Activated T-cell treated with anti-CD3 and anti-CD28 coated beads, Interleukin-2, amount 50 U/mL, for 72 hours (primary cell): ENCODE results near the gene BHLHE41. TPM values are rescaled to one million over a fixed set of nuclear protein-coding genes. Genes with fewer than 3 reads are reported as not detected.

Source experiments
- ATAC-seq, 2 donors: fragments of 150-1000 bp; cut with Tn5 transposase; replicated peaks in 1 of 2; 2 replicates each; pipeline ENCODE4 v1.10.0; 2021; ENCODE audit warnings: moderate library complexity in 2 of 2, mild to moderate bottlenecking in 1 of 2
- DNase-seq, 2 donors: peaks; one replicate each; pipeline ENCODE4 v3.0.0; 2021 to 2022; ENCODE audit warnings: mixed read lengths in 1 of 2
- H3K27ac Mint-ChIP-seq: one replicate; pipeline ENCODE4 v1.8.0; 2022; ENCODE audit warnings: mild to moderate bottlenecking, moderate library complexity, mixed read lengths
- H3K27me3 Mint-ChIP-seq: one replicate; pipeline ENCODE4 v1.8.0; 2022; ENCODE audit warnings: low read depth, mixed read lengths
- H3K36me3 Mint-ChIP-seq, 2 donors: one replicate each; pipeline ENCODE4 v1.8.0; 2022; ENCODE audit warnings: mixed read lengths in 2 of 2, mild to moderate bottlenecking in 1 of 2; ENCODE audit not compliant: insufficient read depth in 2 of 2
- H3K4me1 Mint-ChIP-seq: one replicate; pipeline ENCODE4 v1.8.0; 2022; ENCODE audit warnings: low read depth, mixed read lengths
- H3K4me3 Mint-ChIP-seq, 2 donors: one replicate each; pipeline ENCODE4 v1.8.0; 2022; ENCODE audit warnings: mild to moderate bottlenecking in 2 of 2, mixed read lengths in 2 of 2, moderate library complexity in 2 of 2
- H3K9me3 Mint-ChIP-seq, 2 donors: one replicate each; pipeline ENCODE4 v1.8.0; 2022; ENCODE audit warnings: mixed read lengths in 2 of 2
- total RNA-seq, 2 donors: library from RNA; stranded (reverse); gene quantifications; one replicate each; pipeline ENCODE4 v1.2.3, GENCODE V29; 2022

The BHLHE41 gene
- total RNA-seq, 2 donors from 2014 or later = not detected

GRCh38 chr12:26127404-26127803 lies 2.6 kb upstream of the BHLHE41 start:
- H3K4me3 Mint-ChIP-seq = peak overlapping the region; percentile 5 to 11
- ATAC-seq (no peak), DNase-seq (no peak)
- no peaks in the 10 kb centered on the region for H3K9me3 Mint-ChIP-seq
- H3K36me3 Mint-ChIP-seq = no peaks in the 10 kb centered on the region
- peaks cover 37% of the 10 kb centered on the region for H3K4me1 Mint-ChIP-seq
- H3K27ac Mint-ChIP-seq = no peak overlapping the region
- H3K27me3 Mint-ChIP-seq = peaks cover 79% of the 10 kb centered on the region

- Mint-ChIP-seq H3K4me1 (peaks cover 40% of the 10 kb centered on the region), H3K4me3 (peak overlapping the region; percentile 82 to 93), H3K27ac (no peak overlapping the region), H3K27me3 (peaks cover 79% of the 10 kb centered on the region), H3K36me3 (no peaks in the 10 kb centered on the region), H3K9me3 (no peaks in the 10 kb centered on the region)
- ATAC-seq (peak; percentile 41 to 45), DNase-seq (peak; percentile 43 to 53)
Observed at GRCh38 chr12:26126340-26127284, 1.8 kb upstream of the BHLHE41 start.

GRCh38 chr12:26125400-26126339 lies 833 bp upstream of the BHLHE41 start:
- H3K4me3 Mint-ChIP-seq = peak overlapping the region; percentile 82 to 93
- H3K9me3 Mint-ChIP-seq = no peaks in the 10 kb centered on the region
- peak; percentile 42 to 45 for DNase-seq
- peaks cover 43% of the 10 kb centered on the region for H3K4me1 Mint-ChIP-seq
- ATAC-seq = peak; percentile 41 to 44
- H3K36me3 Mint-ChIP-seq = no peaks in the 10 kb centered on the region
- no peak overlapping the region for H3K27ac Mint-ChIP-seq
- H3K27me3 Mint-ChIP-seq = peaks cover 82% of the 10 kb centered on the region

- H3K36me3 Mint-ChIP-seq = no peaks in the 10 kb centered on the region
- H3K4me1 Mint-ChIP-seq = peaks cover 43% of the 10 kb centered on the region
- ATAC-seq (peak in 1 of 2 donors; percentile 11), DNase-seq (no peak)
- no peak overlapping the region for H3K27ac Mint-ChIP-seq
- H3K9me3 Mint-ChIP-seq = no peaks in the 10 kb centered on the region
- peaks cover 80% of the 10 kb centered on the region for H3K27me3 Mint-ChIP-seq
- peak overlapping the region; percentile 77 to 84 for H3K4me3 Mint-ChIP-seq
Observed at GRCh38 chr12:26123482-26123980, 1.3 kb downstream of the BHLHE41 start.

GRCh38 chr12:26122681-26123481 lies 2.0 kb downstream of the BHLHE41 start:
- H3K4me3 Mint-ChIP-seq = peak overlapping the region; percentile 77 to 84
- peaks cover 78% of the 10 kb centered on the region for H3K27me3 Mint-ChIP-seq
- no peak overlapping the region for H3K27ac Mint-ChIP-seq
- DNase-seq (peak; percentile 37 to 42), ATAC-seq (peak; percentile 51 to 54)
- peaks cover 43% of the 10 kb centered on the region for H3K4me1 Mint-ChIP-seq
- H3K9me3 Mint-ChIP-seq = no peaks in the 10 kb centered on the region
- H3K36me3 Mint-ChIP-seq = no peaks in the 10 kb centered on the region

- H3K4me1 Mint-ChIP-seq = peaks cover 42% of the 10 kb centered on the region
- DNase-seq (peak; percentile 36 to 53), ATAC-seq (peak; percentile 59 to 61)
- H3K9me3 Mint-ChIP-seq = no peaks in the 10 kb centered on the region
- no peaks in the 10 kb centered on the region for H3K36me3 Mint-ChIP-seq
- H3K4me3 Mint-ChIP-seq = peak overlapping the region; percentile 72 to 75
- no peak overlapping the region for H3K27ac Mint-ChIP-seq
- H3K27me3 Mint-ChIP-seq = peaks cover 77% of the 10 kb centered on the region
Observed at GRCh38 chr12:26122061-26122680, 2.7 kb downstream of the BHLHE41 start.

GRCh38 chr12:26121323-26122060 lies 3.3 kb downstream of the BHLHE41 start:
- Mint-ChIP-seq H3K36me3 (no peaks in the 10 kb centered on the region), H3K9me3 (no peaks in the 10 kb centered on the region), H3K4me1 (peaks cover 38% of the 10 kb centered on the region), H3K27me3 (peaks cover 77% of the 10 kb centered on the region), H3K27ac (no peak overlapping the region), H3K4me3 (peak overlapping the region; percentile 72 to 75)
- DNase-seq = no peak
- ATAC-seq = no peak

- DNase-seq (no peak), ATAC-seq (no peak)
- H3K9me3 Mint-ChIP-seq = no peaks in the 10 kb centered on the region
- H3K4me3 Mint-ChIP-seq = peak overlapping the region in 1 of 2 donors; percentile 71
- H3K36me3 Mint-ChIP-seq = no peaks in the 10 kb centered on the region
- H3K27me3 Mint-ChIP-seq = peaks cover 77% of the 10 kb centered on the region
- no peak overlapping the region for H3K27ac Mint-ChIP-seq
- peaks cover 33% of the 10 kb centered on the region for H3K4me1 Mint-ChIP-seq
Observed at GRCh38 chr12:26120561-26121274, 4.1 kb downstream of the BHLHE41 start.

GRCh38 chr12:26119391-26119989 lies 5.3 kb downstream of the BHLHE41 start:
- no peaks in the 10 kb centered on the region for H3K9me3 Mint-ChIP-seq
- peaks cover 65% of the 10 kb centered on the region for H3K27me3 Mint-ChIP-seq
- H3K4me3 Mint-ChIP-seq = no peak overlapping the region
- DNase-seq (peak in 1 of 2 donors; percentile 2), ATAC-seq (no peak)
- no peaks in the 10 kb centered on the region for H3K36me3 Mint-ChIP-seq
- H3K27ac Mint-ChIP-seq = no peak overlapping the region
- H3K4me1 Mint-ChIP-seq = peaks cover 28% of the 10 kb centered on the region

GRCh38 chr12:26118308-26118707 lies 6.5 kb downstream of the BHLHE41 start:
- DNase-seq (no peak), ATAC-seq (no peak)
- H3K4me3 Mint-ChIP-seq = no peak overlapping the region
- peaks cover 59% of the 10 kb centered on the region for H3K27me3 Mint-ChIP-seq
- H3K9me3 Mint-ChIP-seq = no peaks in the 10 kb centered on the region
- no peaks in the 10 kb centered on the region for H3K36me3 Mint-ChIP-seq
- H3K27ac Mint-ChIP-seq = no peak overlapping the region
- peaks cover 23% of the 10 kb centered on the region for H3K4me1 Mint-ChIP-seq
